Keratinocyte (primary cell): ENCODE data around the gene PACSIN2. TPM values are rescaled to one million over a fixed set of nuclear protein-coding genes. Genes with fewer than 3 reads are reported as not detected.

Experiments
- DNase-seq: peaks from one replicate; pipeline ENCODE4 v3.0.0-alpha.2; 2011; ENCODE audit warnings: low read depth, missing footprints, low spot score
- FAIRE-seq: peaks from 2 replicates; lab custom pipeline; 2011; peaks lifted over from hg19 to GRCh38; lab: Jason Lieb, UNC
- H2AFZ ChIP-seq: 2 replicates; pipeline ENCODE4 v1.6.0; 2012; ENCODE audit warnings: low read length, control low read depth, inconsistent platforms; ENCODE audit not compliant: control insufficient read depth
- H3K27ac ChIP-seq: 2 replicates; pipeline ENCODE4 v1.5.1; 2011; ENCODE audit warnings: low read length; ENCODE audit not compliant: control insufficient read depth, insufficient read depth
- H3K27me3 ChIP-seq: 3 replicates; pipeline ENCODE4 v1.6.0; 2011; ENCODE audit warnings: low read length; ENCODE audit not compliant: control insufficient read depth, insufficient read depth; ENCODE audit errors: extremely low read depth
- H3K36me3 ChIP-seq, 2 experiments: 2 replicates in 1 of 2; 3 replicates in 1 of 2; pipeline ENCODE4 v1.5.1; 2011; ENCODE audit warnings: low read length in 2 of 2, mild to moderate bottlenecking in 1 of 2; ENCODE audit not compliant: control insufficient read depth in 2 of 2, insufficient read depth in 2 of 2; ENCODE audit errors: extremely low read depth in 1 of 2
- H3K4me1 ChIP-seq: 3 replicates; pipeline ENCODE4 v1.5.1; 2011; ENCODE audit warnings: low read length; ENCODE audit not compliant: control insufficient read depth, insufficient read depth; ENCODE audit errors: extremely low read depth
- H3K4me2 ChIP-seq: 3 replicates; pipeline ENCODE4 v1.6.0; 2011; ENCODE audit warnings: low read depth, low read length; ENCODE audit not compliant: control insufficient read depth, insufficient read depth; ENCODE audit errors: extremely low read depth
- H3K4me3 ChIP-seq, 3 experiments: fragments of 200-600 bp in 1 of 3; sonication (generic) in 1 of 3; 2 replicates in 2 of 3; 3 replicates in 1 of 3; pipeline ENCODE4 v1.5.1; 2011 to 2016; ENCODE audit warnings: low read length in 3 of 3, mild to moderate bottlenecking in 3 of 3, control low read depth in 2 of 3, inconsistent platforms in 1 of 3, low read depth in 1 of 3, mixed read lengths in 1 of 3, mixed run types in 1 of 3, moderate library complexity in 1 of 3; ENCODE audit not compliant: control insufficient read depth in 2 of 3, insufficient read depth in 2 of 3; ENCODE audit errors: extremely low read depth in 1 of 3
- H3K79me2 ChIP-seq: 2 replicates; pipeline ENCODE4 v1.6.0; 2012; ENCODE audit warnings: low read length; ENCODE audit not compliant: control insufficient read depth, insufficient read depth
- H3K9ac ChIP-seq: 3 replicates; pipeline ENCODE4 v1.6.0; 2011; ENCODE audit warnings: low read length; ENCODE audit not compliant: control insufficient read depth, insufficient read depth; ENCODE audit errors: extremely low read depth
- H3K9me1 ChIP-seq: 3 replicates; pipeline ENCODE4 v1.6.0; 2011; ENCODE audit warnings: low read length; ENCODE audit not compliant: control insufficient read depth, insufficient read depth; ENCODE audit errors: extremely low read depth
- H3K9me3 ChIP-seq: 2 replicates; pipeline ENCODE4 v1.5.1; 2012; ENCODE audit warnings: low read depth, low read length; ENCODE audit not compliant: control insufficient read depth
- H4K20me1 ChIP-seq: 3 replicates; pipeline ENCODE4 v1.6.0; 2011; ENCODE audit warnings: low read length; ENCODE audit not compliant: control insufficient read depth, insufficient read depth; ENCODE audit errors: extremely low read depth
- EZH2 ChIP-seq: IDR thresholded peaks from one replicate; pipeline ENCODE4 v1.6.1; 2012; ENCODE audit warnings: inconsistent platforms, mild to moderate bottlenecking, low read length, moderate library complexity
- dilution Hi-C: fragments of 300-500 bp; cut with MboI; formaldehyde crosslinking; loops from one replicate; pipeline ENCODE4 v1.7.0; 2020; ENCODE audit warnings: low sequenced_read_pairs; ENCODE audit not compliant: extremely low pct_ligation_motif_present
- polyA plus RNA-seq, 5 experiments: library from polyadenylated mRNA; depleted of rRNA in 3 of 5; stranded (reverse) in 3 of 5; stranded (forward) in 1 of 5; unstranded in 1 of 5; fragments of >200 nt; gene quantifications; 1 replicate in 1 of 5; 2 replicates in 3 of 5; 3 replicates in 1 of 5; pipeline versions ENCODE4 v1.2.1 to v1.2.3, GENCODE V29; 2011 to 2012; ENCODE audit warnings: missing spikeins in 2 of 5, low read depth in 1 of 5, low replicate concordance in 1 of 5
- TF ChIP-seq, protein P1 (sequence below), 3 experiments: IDR thresholded peaks in 1 of 3; conservative IDR thresholded peaks in 1 of 3; optimal IDR thresholded peaks in 1 of 3; 2 replicates in 2 of 3; 3 replicates in 1 of 3; pipeline versions ENCODE3 to v1.5.1; 2011; ENCODE audit warnings: low read length in 3 of 3, mild to moderate bottlenecking in 3 of 3, moderate library complexity in 2 of 3, control low read depth in 1 of 3, inconsistent platforms in 1 of 3; ENCODE audit not compliant: insufficient read depth in 2 of 3; ENCODE audit errors: extremely low read depth in 1 of 3

Gene PACSIN2
- polyA plus RNA-seq, 1 donor (not counting 4 experiments of a cell fraction or from before 2014, with no cell fraction given): 55.5 TPM

- Histone ChIP-seq H3K27me3 (no peaks in the 10 kb centered on the region), H3K36me3 (no peaks in the 10 kb centered on the region), H4K20me1 (no peaks in the 10 kb centered on the region), H3K9ac (no peak overlapping the region), H3K9me1 (no peaks in the 10 kb centered on the region), H3K4me2 (no peak overlapping the region), H3K4me3 (no peak overlapping the region), H3K27ac (no peak overlapping the region), H3K9me3 (no peaks in the 10 kb centered on the region), H2AFZ (no peak overlapping the region), H3K4me1 (peaks cover 2% of the 10 kb centered on the region), H3K79me2 (no peaks in the 10 kb centered on the region)
- dilution Hi-C loops: no loop called here
- no peak for DNase-seq
- FAIRE-seq: no peak
- TF ChIP-seq EZH2: no peak
- TF ChIP-seq, protein P1, sequence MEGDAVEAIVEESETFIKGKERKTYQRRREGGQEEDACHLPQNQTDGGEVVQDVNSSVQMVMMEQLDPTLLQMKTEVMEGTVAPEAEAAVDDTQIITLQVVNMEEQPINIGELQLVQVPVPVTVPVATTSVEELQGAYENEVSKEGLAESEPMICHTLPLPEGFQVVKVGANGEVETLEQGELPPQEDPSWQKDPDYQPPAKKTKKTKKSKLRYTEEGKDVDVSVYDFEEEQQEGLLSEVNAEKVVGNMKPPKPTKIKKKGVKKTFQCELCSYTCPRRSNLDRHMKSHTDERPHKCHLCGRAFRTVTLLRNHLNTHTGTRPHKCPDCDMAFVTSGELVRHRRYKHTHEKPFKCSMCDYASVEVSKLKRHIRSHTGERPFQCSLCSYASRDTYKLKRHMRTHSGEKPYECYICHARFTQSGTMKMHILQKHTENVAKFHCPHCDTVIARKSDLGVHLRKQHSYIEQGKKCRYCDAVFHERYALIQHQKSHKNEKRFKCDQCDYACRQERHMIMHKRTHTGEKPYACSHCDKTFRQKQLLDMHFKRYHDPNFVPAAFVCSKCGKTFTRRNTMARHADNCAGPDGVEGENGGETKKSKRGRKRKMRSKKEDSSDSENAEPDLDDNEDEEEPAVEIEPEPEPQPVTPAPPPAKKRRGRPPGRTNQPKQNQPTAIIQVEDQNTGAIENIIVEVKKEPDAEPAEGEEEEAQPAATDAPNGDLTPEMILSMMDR (optimal IDR thresholded peaks at IDR 0.05 in 1 of 3, IDR thresholded peaks at IDR 0.05 in 1 of 3, conservative IDR thresholded peaks at IDR 0.05 in 1 of 3; ENCODE audit: extremely low read depth in 1 of 3, insufficient read depth in 2 of 3, low read length in 3 of 3): no peak
These were observed 29.4 kb upstream of the PACSIN2 start for GRCh38 chr22:43044290-43044712.

- Histone ChIP-seq H3K9me1 (no peaks in the 10 kb centered on the region), H3K27me3 (no peaks in the 10 kb centered on the region), H4K20me1 (no peaks in the 10 kb centered on the region), H3K36me3 (no peaks in the 10 kb centered on the region), H3K9me3 (no peaks in the 10 kb centered on the region), H3K79me2 (no peaks in the 10 kb centered on the region), H3K4me2 (no peak overlapping the region), H3K27ac (no peak overlapping the region), H2AFZ (no peak overlapping the region), H3K9ac (no peak overlapping the region), H3K4me1 (peaks cover 2% of the 10 kb centered on the region), H3K4me3 (no peak overlapping the region)
- dilution Hi-C loops: no loop called here
- no peak for FAIRE-seq
- TF ChIP-seq EZH2: no peak
- TF ChIP-seq, protein P1 (optimal IDR thresholded peaks at IDR 0.05 in 1 of 3, IDR thresholded peaks at IDR 0.05 in 1 of 3, conservative IDR thresholded peaks at IDR 0.05 in 1 of 3; ENCODE audit: extremely low read depth in 1 of 3, insufficient read depth in 2 of 3, low read length in 3 of 3): no peak
- no peak for DNase-seq
These were observed 27.3 kb upstream of the PACSIN2 start for GRCh38 chr22:43042101-43042780.
